Stimulated activated CD4-positive, alpha-beta T cell treated with anti-CD3 and anti-CD28 coated beads, TNF-alpha, amount 100 ng/mL, for 24 hours (primary cell): Measurements from ENCODE around the gene CA10.

Source experiments
- DNase-seq, 3 experiments: peaks; one replicate each; pipeline ENCODE4 v3.0.0-alpha.2; 2020; ENCODE audit warnings: low read depth in 3 of 3

CA10 gene

GRCh38 chr17:51682115-51682514 lies 476.4 kb downstream of the CA10 start:
- no peak for DNase-seq

GRCh38 chr17:51677875-51678274 lies 480.6 kb downstream of the CA10 start:
- DNase-seq, result no peak

GRCh38 chr17:51676691-51677487 lies 481.6 kb downstream of the CA10 start:
- DNase-seq, result no peak

- DNase-seq, result no peak
Observed at GRCh38 chr17:51674579-51675255, 483.8 kb downstream of the CA10 start.

- no peak for DNase-seq
Observed at GRCh38 chr17:51673070-51673469, 485.4 kb downstream of the CA10 start.

- DNase-seq, result no peak
Observed at GRCh38 chr17:51672065-51672464, 486.4 kb downstream of the CA10 start.

GRCh38 chr17:51670899-51671298 lies 487.6 kb downstream of the CA10 start:
- DNase-seq, result no peak

- DNase-seq, result no peak
Observed at GRCh38 chr17:51668963-51669246, 489.6 kb downstream of the CA10 start.

- DNase-seq, result no peak
Observed at GRCh38 chr17:51668155-51668962, 490.2 kb downstream of the CA10 start.

- no peak for DNase-seq
Observed at GRCh38 chr17:51667706-51668083, 490.8 kb downstream of the CA10 start.

GRCh38 chr17:51666971-51667705 lies 491.4 kb downstream of the CA10 start:
- DNase-seq, result no peak

- no peak for DNase-seq
Observed at GRCh38 chr17:51662204-51663056, 496.1 kb downstream of the CA10 start.

GRCh38 chr17:51661403-51661802 lies 497.1 kb downstream of the CA10 start:
- DNase-seq, result no peak

- no peak for DNase-seq
Observed at GRCh38 chr17:51660266-51660665, 498.2 kb downstream of the CA10 start.

GRCh38 chr17:51657224-51657623 lies 501.3 kb downstream of the CA10 start:
- no peak for DNase-seq

GRCh38 chr17:51653878-51654277 lies 504.6 kb downstream of the CA10 start:
- no peak for DNase-seq

GRCh38 chr17:51652529-51652928 lies 506.0 kb downstream of the CA10 start:
- DNase-seq, result no peak

GRCh38 chr17:51651513-51652298 lies 506.8 kb downstream of the CA10 start:
- no peak for DNase-seq

- DNase-seq, result no peak
Observed at GRCh38 chr17:51650772-51651171, 507.7 kb downstream of the CA10 start.

GRCh38 chr17:51650202-51650601 lies 508.3 kb downstream of the CA10 start:
- DNase-seq, result no peak
